ENCODE data around the gene PRKCB. TPM values are rescaled to one million over a fixed set of nuclear protein-coding genes. Genes with fewer than 3 reads are reported as not detected.

PRKCB gene
- polyA plus RNA-seq, 5 donors = 45.5 to 65.5 (median 56.3) TPM

GRCh38 chr16:23964136-23964535, 128.4 kb downstream of the PRKCB start:
- DNase-seq = peak; percentile 58 to 60

- DNase-seq = no peak
Measured at GRCh38 chr16:23965137-23965733, 129.5 kb downstream of the PRKCB start.

- DNase-seq = no peak
Measured at GRCh38 chr16:23966597-23967394, 131.0 kb downstream of the PRKCB start.

GRCh38 chr16:23967775-23968174, 132.0 kb downstream of the PRKCB start:
- DNase-seq = no peak

GRCh38 chr16:23968176-23968575, 132.4 kb downstream of the PRKCB start:
- no peak for DNase-seq

- DNase-seq = no peak
Measured at GRCh38 chr16:23969468-23970297, 133.9 kb downstream of the PRKCB start.

- DNase-seq = no peak
Measured at GRCh38 chr16:23974223-23974622, 138.4 kb downstream of the PRKCB start.

GRCh38 chr16:23975293-23975692, 139.5 kb downstream of the PRKCB start:
- DNase-seq = no peak

- DNase-seq = no peak
Measured at GRCh38 chr16:23976091-23976490, 140.3 kb downstream of the PRKCB start.

- no peak for DNase-seq
Measured at GRCh38 chr16:23976524-23976923, 140.7 kb downstream of the PRKCB start.

GRCh38 chr16:23979441-23979840, 143.7 kb downstream of the PRKCB start:
- DNase-seq = no peak

GRCh38 chr16:23979982-23980381, 144.2 kb downstream of the PRKCB start:
- no peak for DNase-seq

GRCh38 chr16:23981429-23982399, 145.9 kb downstream of the PRKCB start:
- DNase-seq = no peak

GRCh38 chr16:23986455-23986854, 150.7 kb downstream of the PRKCB start:
- no peak for DNase-seq

GRCh38 chr16:23987443-23987842, 151.7 kb downstream of the PRKCB start:
- no peak for DNase-seq

GRCh38 chr16:23990507-23990906, 154.7 kb downstream of the PRKCB start:
- no peak for DNase-seq

GRCh38 chr16:23991066-23991465, 155.3 kb downstream of the PRKCB start:
- DNase-seq = no peak

GRCh38 chr16:23994615-23995014, 158.8 kb downstream of the PRKCB start:
- DNase-seq = no peak

- no peak for DNase-seq
Measured at GRCh38 chr16:23996258-23996955, 160.6 kb downstream of the PRKCB start.

- no peak for DNase-seq
Measured at GRCh38 chr16:23998771-23999170, 163.0 kb downstream of the PRKCB start.

- no peak for DNase-seq
Measured at GRCh38 chr16:23999663-24000062, 163.9 kb downstream of the PRKCB start.

Data from right lung (tissue), 5 donors.